Skin of body (tissue), 2 donors: ENCODE measurements around the gene POLD4. TPM values are rescaled to one million over a fixed set of nuclear protein-coding genes. Genes with fewer than 3 reads are reported as not detected.
A peak's percentile ranks its signal among the peaks of the same experiment; 100 is the strongest.

Experiments used
- DNase-seq: peaks from one replicate; lab custom pipeline; 2025; lab: John Stamatoyannopoulos, UW
- total RNA-seq: library from RNA; depleted of rRNA; stranded (reverse); fragments of >200 nt; gene quantifications from one replicate; pipeline ENCODE4 v1.2.3, GENCODE V29; 2014

The POLD4 gene
- total RNA-seq, 1 donor from 2014 or later, result 9.5 TPM

GRCh38 chr11:67371189-67371910 lies 18.0 kb upstream of the POLD4 start:
- DNase-seq, result no peak

- DNase-seq, result no peak
These were observed 17.2 kb upstream of the POLD4 start for GRCh38 chr11:67370351-67371076.

GRCh38 chr11:67369801-67370284 lies 16.5 kb upstream of the POLD4 start:
- DNase-seq, result no peak

DNA sequence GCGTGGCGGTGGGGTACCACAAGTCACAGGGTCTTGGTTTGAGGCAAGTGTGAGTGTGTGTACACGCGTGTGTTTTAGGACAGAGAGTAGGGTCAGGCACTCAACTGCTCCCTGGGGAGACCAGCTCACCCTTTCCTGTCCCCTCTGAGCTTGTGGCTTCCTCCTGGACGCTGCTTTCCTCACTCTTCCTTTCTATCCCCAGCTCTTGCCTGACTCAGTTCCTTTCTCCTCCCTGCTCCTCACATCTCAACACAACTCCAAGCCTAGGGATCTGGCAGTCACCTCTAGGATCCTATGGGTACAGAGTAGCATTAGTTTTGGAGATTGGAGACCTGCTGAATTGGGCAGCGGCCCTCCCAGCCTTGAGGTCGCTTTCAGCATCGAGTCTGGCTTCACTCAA lies 15.9 kb upstream of the POLD4 start:
- DNase-seq, result no peak

- DNase-seq, result no peak
These were observed 15.3 kb upstream of the POLD4 start for GRCh38 chr11:67368621-67369020.

DNA sequence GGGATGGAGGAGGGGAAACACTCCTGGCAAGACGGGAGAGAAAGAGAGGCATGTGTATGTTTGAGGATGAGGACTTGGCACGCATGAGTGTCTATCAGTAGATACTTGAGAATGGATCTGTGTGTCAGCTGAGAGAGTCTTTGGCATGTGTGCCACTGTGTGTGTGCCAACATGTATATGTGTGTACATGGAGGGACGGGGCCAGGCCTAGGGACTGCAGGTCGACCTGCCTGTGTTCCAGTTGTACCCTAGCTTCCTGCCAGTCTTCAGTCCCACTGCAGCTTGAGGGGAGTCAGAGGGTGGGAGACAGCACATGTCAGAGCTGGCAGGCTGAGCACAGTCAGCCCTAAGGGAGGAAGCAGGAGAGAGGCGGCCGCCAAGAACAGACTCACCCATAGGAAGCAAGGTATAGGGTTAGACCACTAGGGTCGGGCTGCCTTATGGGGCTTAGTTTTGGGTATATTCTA lies 14.4 kb upstream of the POLD4 start:
- no peak for DNase-seq

DNA sequence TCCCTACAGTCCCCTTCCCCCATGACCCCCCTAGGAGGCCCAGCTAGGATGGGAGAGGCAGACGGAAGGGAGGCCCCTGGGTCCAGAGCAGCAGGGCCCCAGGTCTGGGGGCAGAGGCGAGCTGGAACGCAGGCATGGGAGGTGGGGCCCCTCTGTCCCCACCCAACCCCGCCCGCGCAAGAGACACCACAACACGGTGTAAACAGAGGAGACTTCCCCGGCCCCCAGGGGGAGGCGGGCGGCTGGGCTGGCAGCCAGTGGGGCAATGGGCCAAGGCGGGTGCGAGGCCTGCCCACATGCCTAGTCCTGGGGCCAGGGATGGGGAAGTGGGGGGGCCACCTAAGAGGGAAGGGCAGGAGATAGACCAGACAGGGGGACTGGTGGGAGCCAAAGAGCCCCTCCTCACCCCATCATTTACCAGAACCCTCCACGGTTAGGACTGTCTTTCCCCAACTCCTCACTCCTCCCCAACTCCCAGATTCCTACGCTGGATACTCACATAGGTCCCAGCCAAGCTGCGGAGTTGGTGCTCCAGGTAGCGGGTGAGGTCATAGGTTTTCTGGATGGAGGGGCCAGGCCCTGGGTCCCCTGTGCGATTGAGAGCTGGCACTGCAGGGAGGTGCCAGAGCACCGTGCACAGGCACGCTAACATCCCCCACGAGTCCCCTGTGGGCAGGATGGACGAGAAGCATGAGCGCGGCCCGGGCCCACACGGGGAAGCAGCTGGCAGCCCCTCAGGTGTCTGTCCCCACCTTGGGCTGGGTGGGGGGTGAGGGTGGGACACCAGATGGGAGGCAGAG lies 13.8 kb upstream of the POLD4 start:
- DNase-seq, result no peak

- DNase-seq, result peak; percentile 38
These were observed 13.2 kb upstream of the POLD4 start for GRCh38 chr11:67366546-67366945.

GRCh38 chr11:67365736-67366444 lies 12.5 kb upstream of the POLD4 start:
- DNase-seq, result no peak

DNA sequence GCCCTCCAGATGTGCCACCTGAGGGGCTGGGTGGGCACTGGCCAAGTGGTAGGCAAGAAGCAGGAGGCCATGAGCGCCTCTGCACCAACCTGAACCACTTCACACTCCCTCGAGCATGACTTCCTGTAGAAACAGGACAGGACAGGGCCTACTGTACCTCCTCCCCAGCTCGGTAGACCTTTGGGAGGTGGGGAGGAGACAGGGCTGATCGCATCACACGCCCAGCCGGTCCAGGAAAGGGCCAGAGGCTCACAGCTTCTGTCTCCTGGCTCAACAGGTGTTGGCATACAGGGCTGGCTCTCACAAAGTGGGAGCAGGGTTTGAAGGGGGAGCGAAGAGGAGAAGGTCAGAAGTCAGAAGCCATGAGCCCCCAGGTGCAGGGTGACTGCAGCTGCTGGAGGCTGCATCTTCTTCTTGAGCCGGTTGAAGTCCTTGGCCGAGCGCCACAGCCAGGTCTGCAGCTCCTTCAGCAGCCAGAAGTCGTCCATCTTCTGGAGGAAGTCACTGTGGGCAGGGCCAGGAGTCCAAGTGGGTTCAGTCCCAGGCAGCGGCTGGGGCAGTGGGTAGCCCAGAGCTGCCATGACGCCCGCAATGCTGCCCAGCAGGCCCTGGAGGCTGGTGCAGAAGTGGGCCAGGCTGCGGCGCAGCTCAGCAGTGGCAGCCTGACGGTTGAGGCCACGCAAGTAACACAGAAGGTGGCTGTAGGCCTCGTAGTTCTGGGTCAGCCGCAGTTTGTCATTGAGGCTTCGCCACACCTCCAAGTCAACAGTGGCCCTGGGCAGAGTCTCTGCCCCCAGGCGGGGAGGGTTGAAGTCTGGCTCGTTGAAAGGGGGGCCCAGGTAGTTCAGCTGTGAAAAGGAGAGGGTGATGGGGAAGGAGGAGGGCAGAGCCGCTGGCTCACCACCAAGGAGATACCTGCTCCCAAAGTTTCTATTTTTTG lies 11.7 kb upstream of the POLD4 start:
- no peak for DNase-seq

GRCh38 chr11:67364169-67364568 lies 10.8 kb upstream of the POLD4 start:
- no peak for DNase-seq

- no peak for DNase-seq
These were observed 4.7 kb upstream of the POLD4 start for GRCh38 chr11:67357831-67358670.

- DNase-seq, result peak; percentile 35
These were observed 3.7 kb upstream of the POLD4 start for GRCh38 chr11:67356864-67357561.

DNA sequence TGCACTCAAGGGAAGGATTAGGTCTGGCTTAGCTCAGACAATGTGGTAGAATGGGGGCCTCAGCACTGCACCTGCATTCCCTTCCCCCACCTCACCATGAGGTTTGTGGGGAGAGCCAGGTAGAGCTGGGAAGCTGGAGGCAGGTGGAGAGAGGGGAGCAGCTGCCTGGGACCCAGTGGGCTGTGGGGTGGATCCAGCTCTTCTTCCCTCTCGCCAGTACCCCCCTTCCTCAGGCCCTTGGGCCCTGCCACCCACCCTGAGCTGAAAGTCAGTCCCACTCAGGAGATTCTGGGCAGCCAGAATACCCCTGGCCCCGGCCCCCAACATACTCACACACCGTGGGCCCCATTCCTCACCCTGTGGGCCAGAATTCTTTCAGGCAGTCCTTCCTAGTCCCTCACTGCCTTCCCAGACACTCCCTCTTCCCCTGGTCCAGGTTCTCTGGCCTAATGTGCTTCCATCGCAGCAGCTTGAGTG lies 3.1 kb upstream of the POLD4 start:
- DNase-seq, result no peak

DNA sequence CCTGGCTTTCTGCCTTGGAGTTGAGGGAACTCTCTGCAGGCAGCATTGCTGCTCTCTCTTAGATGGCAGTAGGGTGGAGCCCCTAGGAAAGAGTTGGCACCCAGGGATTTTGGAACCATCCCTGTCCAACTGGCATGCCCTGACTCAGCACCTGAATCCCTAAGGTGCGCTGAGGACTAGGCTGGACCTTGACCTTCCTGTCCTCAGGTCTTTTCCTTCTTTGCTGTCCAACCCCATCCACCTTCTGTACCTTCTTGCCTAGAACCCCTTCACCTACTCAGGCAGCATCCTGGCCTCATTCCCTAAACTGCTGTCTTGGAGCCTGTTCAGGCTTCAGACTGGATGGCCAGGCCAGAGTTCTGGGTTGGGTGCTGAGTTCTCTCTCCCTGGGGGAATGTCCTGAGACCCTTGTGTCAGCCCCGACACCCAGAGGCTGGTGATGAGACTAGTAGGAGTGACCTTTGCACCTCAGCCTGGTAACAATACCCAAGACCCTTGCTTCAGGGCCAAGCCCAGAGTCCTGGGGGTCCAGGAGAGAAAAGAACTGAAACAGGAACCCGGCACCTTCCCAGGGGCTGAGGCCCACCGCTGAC lies 2.5 kb upstream of the POLD4 start:
- DNase-seq, result no peak

DNA sequence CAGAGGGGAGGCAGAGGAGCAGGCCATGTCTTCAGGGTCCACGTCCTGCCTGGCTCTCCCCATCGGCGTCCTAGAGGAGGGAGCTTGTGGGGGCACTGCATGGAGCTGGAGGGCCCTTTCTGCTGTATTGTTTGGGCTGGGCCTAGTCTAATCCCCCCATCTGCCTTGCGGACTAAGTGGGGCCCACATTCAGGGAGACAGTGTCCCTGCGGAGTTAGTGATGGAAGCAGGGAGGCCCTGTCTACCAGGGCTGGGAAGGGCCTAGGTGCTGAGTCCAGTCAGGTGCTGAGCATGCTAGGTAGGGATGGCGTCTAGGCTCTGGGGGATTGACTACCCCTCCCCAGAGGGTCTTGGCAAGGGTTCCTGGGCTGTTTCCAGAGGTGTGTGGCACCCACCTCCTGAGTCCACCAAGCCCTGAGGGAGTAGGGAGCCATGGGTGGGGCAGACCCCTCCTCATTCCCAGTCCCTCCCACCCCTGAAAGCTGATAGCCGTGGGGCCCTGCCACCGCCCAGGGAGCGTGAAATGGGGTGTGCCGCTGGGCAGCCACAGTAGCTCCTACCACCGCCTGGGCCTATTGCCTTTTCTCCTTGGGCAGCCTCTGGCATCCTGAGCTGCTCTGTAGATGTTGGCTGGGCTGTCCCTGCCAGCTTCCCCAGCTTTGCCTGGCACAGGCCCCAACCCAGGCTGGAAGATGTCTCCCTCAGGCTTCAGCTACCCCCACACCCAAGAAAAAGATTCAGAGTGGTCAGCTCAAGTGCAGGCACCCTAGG lies 1.9 kb upstream of the POLD4 start:
- no peak for DNase-seq
